ENCODE measurements around the gene TNS3. TPM values are rescaled to one million over a fixed set of nuclear protein-coding genes. Genes with fewer than 3 reads are reported as not detected.

Gene TNS3
- total RNA-seq, 1 experiment from 2014 or later, result 9.5 TPM

DNA sequence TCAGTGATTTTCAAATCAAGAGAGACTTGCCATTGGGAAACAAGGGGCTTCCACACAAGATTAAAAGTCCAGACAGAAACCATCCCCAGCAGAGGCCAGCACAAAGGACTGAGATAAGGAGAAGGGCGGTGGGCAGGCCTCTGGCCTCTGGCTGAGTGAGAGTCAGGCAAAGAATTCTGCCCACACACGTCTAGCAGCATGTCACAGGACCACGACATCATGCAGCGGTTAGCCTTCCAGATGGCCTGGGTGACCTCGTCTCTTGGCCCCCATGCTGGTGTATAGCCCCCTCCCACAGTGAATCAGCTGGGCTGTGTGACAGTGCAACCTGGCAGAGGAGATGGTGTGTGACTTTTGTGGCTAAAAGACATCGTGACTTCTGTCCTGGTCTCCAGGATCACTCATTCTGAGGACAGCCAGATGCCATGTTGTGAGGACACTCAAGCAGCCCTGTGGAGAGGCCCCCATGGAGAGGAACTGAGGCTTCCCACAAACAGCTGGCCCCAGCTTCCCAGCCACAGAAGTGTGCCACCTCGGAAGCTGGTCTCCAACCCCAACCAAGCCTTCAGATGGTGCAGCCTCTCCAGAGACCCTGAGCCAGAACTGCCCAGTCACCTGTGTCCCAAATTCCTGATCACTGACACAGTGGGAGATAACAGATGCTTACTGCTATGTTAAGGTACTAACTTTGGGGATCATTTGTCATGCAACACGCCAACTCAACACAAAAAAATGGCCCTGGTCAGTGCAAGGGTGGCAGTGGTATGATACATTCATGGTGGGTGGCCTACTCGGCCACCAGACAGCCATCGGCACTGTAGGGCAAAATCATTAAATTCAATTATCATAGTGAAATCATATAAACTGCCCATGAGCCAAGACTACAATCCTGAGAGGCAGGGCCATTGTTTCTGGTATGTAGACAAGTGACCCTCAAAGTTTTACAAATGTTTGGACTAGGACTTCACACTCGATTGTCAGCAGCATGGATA is 73.2 kb downstream of the TNS3 start:
- Histone ChIP-seq H3K56ac (ENCODE audit: insufficient read length, low read depth, low read length) (no peak overlapping the region), H4K8ac (replicated peaks; ENCODE audit: insufficient read length, low read depth, low read length) (no peak overlapping the region), H3K18ac (ENCODE audit: insufficient read length, low read depth, low read length) (peak overlapping the region; percentile 34), H3K27me3 (ENCODE audit: insufficient read depth, low read length) (no peaks in the 10 kb centered on the region), H3T11ph (ENCODE audit: low read length) (no peak overlapping the region), H2BK20ac (ENCODE audit: low read depth, low read length, poor library complexity, severe bottlenecking) (no peak overlapping the region), H2BK120ac (ENCODE audit: low read depth, low read length, poor library complexity, severe bottlenecking) (no peak overlapping the region), H3K23me2 (ENCODE audit: insufficient read length, low read depth, low read length, poor library complexity, severe bottlenecking) (no peaks in the 10 kb centered on the region), H3K23ac (ENCODE audit: insufficient read length, low read depth, low read length) (no peak overlapping the region), H3K14ac (ENCODE audit: insufficient read depth, low read length) (no peak overlapping the region; the same call in 1 of the 2 replicates), H4K91ac (ENCODE audit: insufficient read length, low read depth, low read length) (no peak overlapping the region), H3K9ac (ENCODE audit: extremely low read depth, insufficient read length, low read length) (no peak overlapping the region), H3K27ac (ENCODE audit: insufficient read length, low read depth, low read length) (no peak overlapping the region), H2BK15ac (ENCODE audit: low read depth, low read length) (no peak overlapping the region), H2AK5ac (ENCODE audit: insufficient read length, low read length) (no peak overlapping the region), H3K79me2 (ENCODE audit: insufficient read depth, low read length) (no peaks in the 10 kb centered on the region), H3K4me1 (ENCODE audit: insufficient read depth, low read length) (no peaks in the 10 kb centered on the region), H4K5ac (ENCODE audit: insufficient read length, low read depth, low read length) (no peak overlapping the region), H2BK12ac (ENCODE audit: insufficient read length, low read depth, low read length) (no peak overlapping the region), H2AFZ (ENCODE audit: low read length) (no peak overlapping the region), H3K79me1 (ENCODE audit: insufficient read depth, low read depth, low read length, poor library complexity, severe bottlenecking) (no peaks in the 10 kb centered on the region), H3K4ac (ENCODE audit: low read depth, low read length) (no peak overlapping the region), H4K20me1 (ENCODE audit: control insufficient read depth, insufficient read depth, insufficient read length) (no peaks in the 10 kb centered on the region), H3K9me3 (ENCODE audit: control insufficient read depth, low read depth, low read length) (no peaks in the 10 kb centered on the region), H2BK5ac (ENCODE audit: insufficient read length, low read length) (peak overlapping the region; percentile 8), H3K4me2 (ENCODE audit: insufficient read depth, insufficient read length, low read length) (no peak overlapping the region)
- TF ChIP-seq, protein P1, sequence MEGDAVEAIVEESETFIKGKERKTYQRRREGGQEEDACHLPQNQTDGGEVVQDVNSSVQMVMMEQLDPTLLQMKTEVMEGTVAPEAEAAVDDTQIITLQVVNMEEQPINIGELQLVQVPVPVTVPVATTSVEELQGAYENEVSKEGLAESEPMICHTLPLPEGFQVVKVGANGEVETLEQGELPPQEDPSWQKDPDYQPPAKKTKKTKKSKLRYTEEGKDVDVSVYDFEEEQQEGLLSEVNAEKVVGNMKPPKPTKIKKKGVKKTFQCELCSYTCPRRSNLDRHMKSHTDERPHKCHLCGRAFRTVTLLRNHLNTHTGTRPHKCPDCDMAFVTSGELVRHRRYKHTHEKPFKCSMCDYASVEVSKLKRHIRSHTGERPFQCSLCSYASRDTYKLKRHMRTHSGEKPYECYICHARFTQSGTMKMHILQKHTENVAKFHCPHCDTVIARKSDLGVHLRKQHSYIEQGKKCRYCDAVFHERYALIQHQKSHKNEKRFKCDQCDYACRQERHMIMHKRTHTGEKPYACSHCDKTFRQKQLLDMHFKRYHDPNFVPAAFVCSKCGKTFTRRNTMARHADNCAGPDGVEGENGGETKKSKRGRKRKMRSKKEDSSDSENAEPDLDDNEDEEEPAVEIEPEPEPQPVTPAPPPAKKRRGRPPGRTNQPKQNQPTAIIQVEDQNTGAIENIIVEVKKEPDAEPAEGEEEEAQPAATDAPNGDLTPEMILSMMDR (conservative IDR thresholded peaks at IDR 0.05), result no peak
- Mint-ChIP-seq H3K9me3 (no peaks in the 10 kb centered on the region), H3K4me1 (peaks cover 0 to 7% of the 10 kb centered on the region in 2 experiments; a peak in 2 of 4 replicates), H3K4me3 (no peak overlapping the region), H3K27ac (peak overlapping the region in 1 of 3 experiments; percentile 83; a peak in 2 of 7 replicates), H3K27me3 (ENCODE audit: low read depth) (peaks cover 2% of the 10 kb centered on the region; the same call in 1 of the 2 replicates), H3K36me3 (ENCODE audit: insufficient read depth in 1 of 3, low read depth in 3 of 3) (peaks cover 0 to 9% (median 2%) of the 10 kb centered on the region in 3 experiments; a peak in 3 of 7 replicates)
- WGBS (ENCODE audit: extremely low coverage, insufficient read length, low lambda C conversion rate), result no CpG with 5 or more reads among the region's 11 CpGs
- no peak for DNase-seq
